Left ventricle myocardium inferior (tissue), 1 donor: Measurements from ENCODE around the gene NHERF2. TPM values are rescaled to one million over a fixed set of nuclear protein-coding genes. Genes with fewer than 3 reads are reported as not detected.

ENCODE experiments used
- DNase-seq: peaks from one replicate; pipeline ENCODE4 v3.0.0-alpha.2; 2020
- H3K27ac ChIP-seq: fragments of 200-600 bp; replicated peaks from 2 replicates; pipeline ENCODE4 v1.8.0; 2021
- H3K27me3 ChIP-seq: fragments of 200-600 bp; 2 replicates; pipeline ENCODE4 v1.8.0; 2021; ENCODE audit warnings: low read depth
- H3K36me3 ChIP-seq: fragments of 200-600 bp; 2 replicates; pipeline ENCODE4 v1.8.0; 2021
- H3K4me1 ChIP-seq: fragments of 200-600 bp; 2 replicates; pipeline ENCODE4 v1.8.0; 2021
- H3K4me3 ChIP-seq: fragments of 200-600 bp; 2 replicates; pipeline ENCODE4 v1.8.0; 2021; ENCODE audit warnings: mild to moderate bottlenecking, moderate library complexity
- H3K9me3 ChIP-seq: fragments of 200-600 bp; replicated peaks from 2 replicates; pipeline ENCODE4 v1.8.0; 2021
- CTCF ChIP-seq: fragments of 200-600 bp; IDR thresholded peaks from 2 replicates; pipeline ENCODE4 v1.8.0; 2021; ENCODE audit warnings: antibody characterized with exemption, mild to moderate bottlenecking, borderline replicate concordance
- intact Hi-C: fragments of 100-400 bp; cut with micrococcal nuclease; formaldehyde crosslinking; loops from one replicate; pipeline ENCODE4 v1.11.0; 2022
- total RNA-seq: library from RNA; stranded (reverse); fragmentation: NEBNext Ultra II Directional; extraction: Animal tissue kit (Norgen Biotek cat#: 25700); gene quantifications from one replicate; pipeline ENCODE4 v1.2.1, GENCODE V29; 2021
- donor health status: DM: no; HTN: yes; CAD: no; lungs with severe emphysema.

NHERF2 gene
- total RNA-seq, 1 donor from 2014 or later = 221 TPM

- Histone ChIP-seq H3K27me3 (peaks cover 44% of the 10 kb centered on the region), H3K27ac (peak overlapping the region; percentile 40), H3K36me3 (peaks cover 8% of the 10 kb centered on the region), H3K4me3 (peak overlapping the region; percentile 66), H3K9me3 (peaks cover 4% of the 10 kb centered on the region), H3K4me1 (peaks cover 31% of the 10 kb centered on the region)
- intact Hi-C loops = no loop called here
- TF ChIP-seq CTCF = no peak
- DNase-seq = peak; percentile 95
Measured at GRCh38 chr16:1991948-1992703, 34.6 kb upstream of the NHERF2 start.

GRCh38 chr16:1992704-1993317, 33.9 kb upstream of the NHERF2 start:
- no peak overlapping the region for H3K27ac ChIP-seq
- H3K36me3 ChIP-seq = peaks cover 10% of the 10 kb centered on the region
- peak overlapping the region; percentile 66 for H3K4me3 ChIP-seq
- H3K4me1 ChIP-seq = peaks cover 31% of the 10 kb centered on the region
- DNase-seq = no peak
- H3K9me3 ChIP-seq = peaks cover 4% of the 10 kb centered on the region
- intact Hi-C loops = no loop called here
- peaks cover 40% of the 10 kb centered on the region for H3K27me3 ChIP-seq
- TF ChIP-seq CTCF = no peak

GRCh38 chr16:1993731-1994131, 33.0 kb upstream of the NHERF2 start:
- DNase-seq = no peak
- Histone ChIP-seq H3K27ac (no peak overlapping the region), H3K27me3 (peaks cover 31% of the 10 kb centered on the region), H3K9me3 (peaks cover 4% of the 10 kb centered on the region), H3K4me3 (no peak overlapping the region), H3K4me1 (peaks cover 31% of the 10 kb centered on the region), H3K36me3 (peaks cover 19% of the 10 kb centered on the region)
- intact Hi-C loops = no loop called here
- TF ChIP-seq CTCF = no peak

GRCh38 chr16:1997494-1998359, 29.0 kb upstream of the NHERF2 start:
- TF ChIP-seq CTCF = no peak
- DNase-seq = no peak
- Histone ChIP-seq H3K27ac (no peak overlapping the region), H3K4me1 (no peaks in the 10 kb centered on the region), H3K36me3 (peaks cover 57% of the 10 kb centered on the region), H3K4me3 (no peak overlapping the region), H3K27me3 (no peaks in the 10 kb centered on the region), H3K9me3 (no peaks in the 10 kb centered on the region)
- intact Hi-C loops = no loop called here

- DNase-seq = no peak
Measured at GRCh38 chr16:1998360-1998835, 28.3 kb upstream of the NHERF2 start.

More at GRCh38 chr16:1998360-1998835, 28.3 kb upstream of the NHERF2 start:
- H3K9me3 ChIP-seq = no peaks in the 10 kb centered on the region
- H3K4me1 ChIP-seq = peaks cover 4% of the 10 kb centered on the region
- H3K36me3 ChIP-seq = peaks cover 64% of the 10 kb centered on the region
- no peak overlapping the region for H3K27ac ChIP-seq
- intact Hi-C loops = no loop called here
- no peak for TF ChIP-seq CTCF
- H3K4me3 ChIP-seq = no peak overlapping the region
- H3K27me3 ChIP-seq = no peaks in the 10 kb centered on the region
